Cerebellar nuclear complex (tissue), 1 donor: Measurements from ENCODE around the gene IL12RB2.

Experiments
- DNase-seq, 2 experiments: peaks; one replicate each; lab custom pipeline; 2025; lab: John Stamatoyannopoulos, UW

Gene IL12RB2

DNA sequence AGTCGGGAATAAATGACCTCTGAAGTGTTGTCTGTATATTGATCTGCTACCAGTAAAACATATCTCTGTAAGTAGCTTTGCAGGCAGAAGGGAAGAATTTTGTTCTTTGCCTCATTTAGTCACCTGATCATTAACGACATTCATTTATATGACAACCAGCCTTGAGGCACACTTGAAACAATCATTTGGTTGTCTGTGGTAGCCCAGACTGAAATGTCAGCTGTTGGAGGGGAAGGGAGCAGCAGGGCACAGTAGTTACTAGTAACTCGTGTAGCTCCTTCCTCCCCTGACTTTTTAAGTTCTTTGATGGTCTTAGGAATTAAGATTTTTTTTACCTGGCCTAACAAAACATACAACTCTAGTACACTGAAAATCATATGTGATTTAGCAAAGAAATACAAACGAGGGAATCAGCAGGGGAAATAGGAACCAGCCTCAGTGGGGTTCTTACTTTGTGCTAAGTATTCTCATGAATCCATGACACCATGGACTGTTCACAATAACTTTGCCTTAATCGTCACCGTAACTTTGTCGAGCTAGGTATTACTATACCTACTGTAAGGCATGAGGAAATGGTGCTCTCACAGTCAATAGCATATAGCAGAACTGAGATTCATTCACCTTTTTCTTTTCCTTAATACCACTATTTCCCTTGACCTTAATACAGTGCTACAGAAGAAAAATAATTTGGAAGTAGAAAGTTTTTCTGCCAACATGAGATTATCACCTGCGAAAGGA is 6.4 kb downstream of the IL12RB2 start:
- DNase-seq: no peak

DNA sequence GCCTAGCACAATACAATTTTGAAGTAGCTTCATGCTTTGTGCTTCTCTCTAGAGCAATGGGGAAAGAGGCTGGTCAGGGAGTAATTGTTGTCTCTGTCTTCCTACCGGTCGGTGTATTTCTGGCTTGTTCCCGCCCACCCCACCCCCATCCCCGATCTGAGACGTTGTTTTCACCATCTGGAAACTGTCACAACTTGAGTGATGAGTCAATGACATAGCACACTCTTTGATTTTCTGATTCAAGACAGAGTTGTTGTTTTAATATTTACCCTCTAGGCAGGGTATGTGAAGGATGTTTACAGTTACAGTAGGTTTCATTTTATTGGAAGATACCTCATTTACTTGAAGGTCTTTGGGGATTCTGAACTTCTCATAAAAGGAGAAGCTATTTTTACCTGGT is 7.0 kb downstream of the IL12RB2 start:
- DNase-seq: no peak

DNA sequence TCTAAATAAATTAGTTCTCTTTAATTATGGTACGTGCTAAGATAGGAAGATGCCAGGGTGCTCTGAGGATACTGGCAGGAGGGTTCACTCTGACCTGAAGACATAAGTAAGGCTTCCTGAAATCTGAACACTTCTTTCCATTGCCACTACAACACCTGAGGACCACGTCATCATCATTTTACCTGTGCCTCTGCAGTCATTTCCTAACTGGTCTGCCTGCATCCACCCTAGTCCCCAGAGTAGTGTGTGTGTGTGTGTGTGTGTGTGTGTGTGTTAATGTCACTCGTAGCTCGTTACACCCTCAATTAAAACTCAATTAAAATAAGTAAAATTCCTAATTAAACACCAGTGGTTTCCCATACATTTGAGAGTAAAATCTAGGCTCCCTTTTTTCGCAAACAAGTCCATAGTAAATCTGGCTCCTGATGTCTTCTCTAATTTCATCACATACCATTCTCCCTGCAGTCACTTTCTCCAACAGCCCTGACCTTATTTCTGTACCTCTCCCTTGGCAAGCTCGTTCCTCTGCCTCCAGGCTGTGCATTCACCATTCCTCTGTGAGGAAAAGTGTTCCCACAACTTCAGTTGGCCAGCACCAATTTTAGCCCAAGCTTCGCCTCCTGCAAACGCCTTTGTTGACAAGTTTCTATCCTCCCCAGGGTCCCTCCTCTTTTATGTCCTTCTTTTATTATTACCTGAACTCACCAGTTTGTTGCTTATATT is 8.7 kb downstream of the IL12RB2 start:
- DNase-seq: no peak

GRCh38 chr1:67316918-67317317 is 9.2 kb downstream of the IL12RB2 start:
- no peak for DNase-seq

DNA sequence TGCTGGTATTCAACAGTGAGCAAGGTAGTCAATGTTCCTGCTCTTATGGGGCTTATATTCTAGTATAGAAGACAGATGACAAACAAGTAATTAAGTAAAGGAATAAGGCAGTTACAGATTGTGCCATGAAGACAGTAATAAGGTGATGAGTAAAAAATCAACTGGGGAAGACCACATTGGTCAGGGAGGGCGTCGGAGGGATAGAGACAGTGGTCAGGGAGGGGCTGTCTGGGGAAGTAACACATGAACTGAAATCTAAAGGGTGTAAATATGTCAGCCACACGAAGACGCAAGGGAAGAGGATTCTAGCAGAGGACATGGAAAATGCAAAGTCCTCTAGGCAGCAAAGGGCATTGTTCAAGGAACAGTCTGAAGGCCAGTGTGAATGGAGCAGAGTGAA is 10.1 kb downstream of the IL12RB2 start:
- no peak for DNase-seq

GRCh38 chr1:67322442-67322841 is 14.8 kb downstream of the IL12RB2 start:
- no peak for DNase-seq

DNA sequence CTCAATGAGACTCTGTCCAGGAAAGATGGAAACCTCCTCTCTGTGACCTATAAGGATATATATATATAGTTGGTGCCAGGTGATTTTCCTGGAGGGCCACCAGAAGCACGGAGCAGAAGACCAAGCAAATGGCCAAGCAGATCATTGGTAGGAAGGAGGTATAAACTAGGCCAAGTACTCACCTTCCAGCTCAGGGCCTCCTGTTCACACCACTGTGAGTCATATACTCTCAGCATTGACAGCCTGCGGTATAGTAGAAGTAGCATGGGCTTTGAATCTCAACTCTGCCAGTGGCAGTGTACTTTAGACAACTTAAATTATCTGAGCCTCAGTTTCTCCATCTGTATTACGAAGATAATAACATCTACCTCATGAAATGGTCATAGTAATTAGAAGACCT is 15.4 kb downstream of the IL12RB2 start:
- no peak for DNase-seq

DNA sequence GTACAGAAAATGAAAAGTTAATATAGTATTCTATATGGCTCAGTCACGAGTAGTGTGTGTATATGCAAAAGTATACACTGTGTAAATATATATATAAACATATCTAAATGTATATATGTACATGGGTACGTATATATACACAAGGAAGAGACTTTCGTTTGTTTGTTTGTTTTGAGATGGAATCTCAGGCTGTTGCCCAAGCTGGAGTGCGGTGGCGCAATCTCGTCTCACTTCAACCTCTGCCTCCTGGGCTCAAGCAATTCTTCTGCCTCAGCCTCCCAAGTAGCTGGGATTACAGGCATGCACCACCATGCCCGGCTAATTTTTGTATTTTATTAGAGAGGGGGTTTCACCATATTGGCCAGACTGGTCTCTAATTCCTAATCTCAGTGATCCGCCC is 16.4 kb downstream of the IL12RB2 start:
- no peak for DNase-seq

- DNase-seq: no peak
Observed at GRCh38 chr1:67327864-67328466, 20.3 kb downstream of the IL12RB2 start.

GRCh38 chr1:67332653-67333529 is 25.2 kb downstream of the IL12RB2 start:
- no peak for DNase-seq

GRCh38 chr1:67333603-67334002 is 25.9 kb downstream of the IL12RB2 start:
- DNase-seq: no peak

DNA sequence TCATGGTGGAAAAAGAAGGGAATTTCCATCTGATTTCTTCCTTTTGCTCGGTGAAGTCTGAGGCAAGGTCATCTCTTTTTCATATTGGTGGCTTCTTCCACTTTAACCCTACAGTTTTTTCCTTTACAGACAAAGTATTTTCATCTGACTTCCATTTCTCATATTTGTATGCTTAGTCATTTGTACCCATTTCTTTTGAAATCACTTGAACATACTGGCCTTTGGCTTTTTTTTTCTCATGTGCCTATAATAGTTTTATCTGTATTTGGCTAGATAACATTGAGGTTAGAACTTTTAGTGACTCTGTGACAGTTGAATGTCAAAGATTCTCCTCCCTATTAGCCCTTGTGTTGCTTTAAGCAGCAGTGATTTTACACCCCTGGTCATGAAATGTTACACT is 27.7 kb downstream of the IL12RB2 start:
- no peak for DNase-seq

- DNase-seq: no peak
Observed at GRCh38 chr1:67336157-67336556, 28.5 kb downstream of the IL12RB2 start.

GRCh38 chr1:67336783-67337182 is 29.1 kb downstream of the IL12RB2 start:
- no peak for DNase-seq

DNA sequence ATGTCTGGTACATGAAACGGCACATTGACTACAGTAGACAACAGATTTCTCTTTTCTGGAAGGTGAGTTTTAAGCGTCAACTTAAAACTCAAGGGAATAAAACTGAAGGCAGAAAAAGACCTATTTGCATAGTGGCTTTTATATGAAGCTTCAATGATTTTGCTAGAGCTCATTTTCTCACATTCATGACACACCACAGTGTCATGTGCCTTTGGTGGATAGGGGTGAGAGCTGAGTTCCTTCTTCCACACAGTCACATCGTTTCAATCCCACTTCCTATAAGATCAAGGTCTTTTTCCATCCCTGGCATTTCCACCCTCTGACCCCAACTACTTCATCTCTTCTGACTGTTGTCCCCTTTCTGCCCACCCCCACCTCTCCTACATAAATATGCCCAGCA is 31.0 kb downstream of the IL12RB2 start:
- no peak for DNase-seq

DNA sequence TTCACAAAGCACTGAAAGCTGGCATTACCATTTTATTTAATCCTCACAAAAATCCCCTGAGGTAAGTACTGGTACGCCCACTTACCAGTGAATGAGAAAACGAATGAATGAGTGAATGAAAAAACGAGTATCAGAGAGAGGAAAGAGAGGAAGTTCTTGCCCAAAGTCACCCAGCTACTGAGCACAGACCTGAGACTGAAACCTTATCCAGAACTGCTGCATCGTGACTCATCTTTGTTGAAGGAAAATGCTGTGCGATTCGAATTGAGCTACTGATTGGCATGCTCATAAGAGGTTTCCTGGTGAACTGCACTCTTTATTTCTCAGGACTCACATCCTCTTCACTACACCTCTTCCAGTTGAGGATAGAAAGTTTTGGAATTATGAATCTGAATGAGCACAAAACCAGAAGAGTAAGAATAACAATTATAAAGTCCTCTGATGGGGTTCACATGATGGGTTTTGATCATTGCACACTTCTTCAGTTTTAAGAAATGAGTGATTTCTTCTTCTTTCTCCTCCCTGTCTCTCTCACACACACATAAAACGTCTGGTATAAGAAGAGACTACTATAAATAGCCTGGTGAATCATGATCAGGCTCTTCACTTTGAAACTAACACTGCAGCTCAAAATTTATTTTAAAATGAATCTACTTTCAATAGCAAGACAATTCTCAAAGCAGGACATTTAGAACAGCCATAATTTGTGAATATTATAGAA is 32.1 kb downstream of the IL12RB2 start:
- no peak for DNase-seq

GRCh38 chr1:67342076-67342890 is 34.6 kb downstream of the IL12RB2 start:
- no peak for DNase-seq

- no peak for DNase-seq
Observed at GRCh38 chr1:67345556-67345955, 37.9 kb downstream of the IL12RB2 start.

- no peak for DNase-seq
Observed at GRCh38 chr1:67346982-67347381, 39.3 kb downstream of the IL12RB2 start.

DNA sequence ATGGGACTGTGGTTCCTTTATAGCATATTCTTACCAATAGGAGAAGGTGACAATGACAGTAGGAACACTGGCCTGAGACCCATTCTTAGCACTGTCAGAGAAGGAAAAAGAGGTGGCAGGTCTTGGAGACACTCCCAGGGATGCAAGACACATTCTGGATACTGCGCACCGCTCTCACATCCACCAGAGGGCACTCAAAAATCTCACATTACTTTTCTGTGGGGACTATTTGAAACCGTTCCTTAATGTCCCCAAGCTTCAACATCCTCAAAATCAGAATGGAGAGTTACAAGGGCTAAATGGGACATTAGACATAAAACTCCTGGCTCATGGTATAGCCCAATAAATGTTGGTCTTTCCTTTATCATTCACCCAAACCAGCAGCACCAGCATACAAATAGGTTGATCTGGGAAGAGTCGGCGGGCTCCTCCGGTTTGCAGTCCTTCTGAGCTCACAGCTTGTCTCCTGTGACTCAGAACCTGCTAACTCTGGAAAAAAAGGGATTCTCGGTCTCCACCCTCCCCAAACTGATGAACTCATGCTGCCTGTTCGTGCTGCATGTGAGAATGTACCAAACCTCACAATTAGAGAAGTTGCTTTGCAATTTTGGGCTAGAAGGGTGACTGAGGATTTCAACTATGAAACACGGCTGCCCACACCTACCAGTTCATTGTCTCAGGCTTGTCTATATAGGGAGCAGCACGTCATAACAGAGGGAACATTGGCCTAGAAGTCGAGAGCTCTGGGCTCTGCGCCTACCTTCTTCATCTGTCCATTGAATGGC is 40.2 kb downstream of the IL12RB2 start:
- no peak for DNase-seq
